ENCODE data around the gene DBET. TPM values are rescaled to one million over a fixed set of nuclear protein-coding genes. Genes with fewer than 3 reads are reported as not detected.
"Not testable (repeated sequence)": the region's sequence is repeated elsewhere in the genome, so short reads cannot be mapped to it uniquely, and the experiment has no call there.

Gene DBET
- total RNA-seq, 1 experiment from 2014 or later = not detected

DNA sequence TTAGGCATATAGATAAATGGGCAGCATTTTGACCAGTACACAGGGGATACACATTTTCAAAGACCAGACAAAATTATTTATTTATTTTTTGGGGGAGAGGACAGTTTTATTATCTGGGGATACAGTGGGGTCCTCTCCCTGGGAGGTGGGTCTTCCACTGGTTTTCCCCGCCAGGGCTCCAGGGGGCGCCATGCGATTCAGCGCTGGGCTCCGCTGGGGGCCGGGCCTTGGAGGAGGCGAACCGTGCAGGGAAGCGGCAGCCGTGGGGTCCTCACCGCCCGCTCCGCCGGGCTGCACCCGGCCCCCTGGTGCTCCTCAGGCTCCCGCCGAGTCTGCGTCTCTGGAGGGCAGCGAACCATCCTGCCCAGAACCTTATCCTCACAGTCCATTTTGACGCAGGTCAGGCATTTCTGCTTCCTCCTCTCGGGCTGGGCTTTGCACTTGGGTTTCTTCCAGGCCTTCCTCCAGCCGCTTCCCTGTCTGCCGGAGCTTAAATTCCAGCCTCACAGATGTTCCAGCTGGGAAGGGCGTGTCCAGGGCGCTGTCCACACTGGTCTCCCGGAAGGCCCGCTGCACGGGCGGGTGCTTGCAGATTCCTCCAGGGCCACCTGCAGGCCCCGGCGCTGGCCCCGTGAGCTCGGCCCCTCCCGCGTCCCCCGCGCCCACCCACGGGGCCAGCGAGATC, 26.5 kb upstream of the DBET start:
- TF ChIP-seq, protein P1, sequence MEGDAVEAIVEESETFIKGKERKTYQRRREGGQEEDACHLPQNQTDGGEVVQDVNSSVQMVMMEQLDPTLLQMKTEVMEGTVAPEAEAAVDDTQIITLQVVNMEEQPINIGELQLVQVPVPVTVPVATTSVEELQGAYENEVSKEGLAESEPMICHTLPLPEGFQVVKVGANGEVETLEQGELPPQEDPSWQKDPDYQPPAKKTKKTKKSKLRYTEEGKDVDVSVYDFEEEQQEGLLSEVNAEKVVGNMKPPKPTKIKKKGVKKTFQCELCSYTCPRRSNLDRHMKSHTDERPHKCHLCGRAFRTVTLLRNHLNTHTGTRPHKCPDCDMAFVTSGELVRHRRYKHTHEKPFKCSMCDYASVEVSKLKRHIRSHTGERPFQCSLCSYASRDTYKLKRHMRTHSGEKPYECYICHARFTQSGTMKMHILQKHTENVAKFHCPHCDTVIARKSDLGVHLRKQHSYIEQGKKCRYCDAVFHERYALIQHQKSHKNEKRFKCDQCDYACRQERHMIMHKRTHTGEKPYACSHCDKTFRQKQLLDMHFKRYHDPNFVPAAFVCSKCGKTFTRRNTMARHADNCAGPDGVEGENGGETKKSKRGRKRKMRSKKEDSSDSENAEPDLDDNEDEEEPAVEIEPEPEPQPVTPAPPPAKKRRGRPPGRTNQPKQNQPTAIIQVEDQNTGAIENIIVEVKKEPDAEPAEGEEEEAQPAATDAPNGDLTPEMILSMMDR (IDR thresholded peaks at IDR 0.05; ENCODE audit: unreplicated experiment) = peak; percentile 17
- H3K27ac Mint-ChIP-seq (ENCODE audit: low read depth, unreplicated experiment); CTCF ChIA-PET; H3K27me3 Mint-ChIP-seq (ENCODE audit: insufficient read depth, unreplicated experiment); BruUV-seq (replicated peaks); H3K9me3 Mint-ChIP-seq (ENCODE audit: unreplicated experiment); POLR2A ChIA-PET; DNase-seq (ENCODE audit: unreplicated experiment); intact Hi-C loops (cut with micrococcal nuclease); H3K4me1 Mint-ChIP-seq (ENCODE audit: insufficient read depth, unreplicated experiment); H3K36me3 Mint-ChIP-seq (ENCODE audit: insufficient read depth, unreplicated experiment): not testable (repeated sequence)
- peak overlapping the region; percentile 29 for H3K4me3 Mint-ChIP-seq (ENCODE audit: unreplicated experiment)

DNA sequence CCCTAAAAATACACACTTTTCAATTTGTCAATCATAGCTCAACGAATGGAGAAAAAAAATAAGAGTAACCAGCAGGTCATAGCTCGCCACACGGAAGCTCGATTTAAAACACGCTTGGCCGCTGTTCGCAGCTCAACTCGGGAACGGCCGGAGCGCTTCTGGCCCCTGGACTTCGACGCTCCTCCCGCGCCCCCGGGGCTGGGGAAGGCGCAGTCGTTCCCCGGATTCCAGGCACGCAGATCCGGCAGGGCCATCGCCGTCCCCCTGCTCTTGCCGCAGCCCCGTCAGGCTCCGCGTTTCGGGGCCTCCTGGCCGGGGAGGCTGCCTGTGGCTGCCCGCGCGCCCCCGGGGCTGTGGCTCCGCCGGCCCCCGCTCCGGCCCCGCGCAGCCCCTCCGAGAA, 23.4 kb upstream of the DBET start:
- H3K27ac Mint-ChIP-seq (ENCODE audit: low read depth, unreplicated experiment); DNase-seq (ENCODE audit: unreplicated experiment); H3K9me3 Mint-ChIP-seq (ENCODE audit: unreplicated experiment); H3K4me3 Mint-ChIP-seq (ENCODE audit: unreplicated experiment); intact Hi-C loops (cut with micrococcal nuclease); CTCF ChIA-PET; H3K27me3 Mint-ChIP-seq (ENCODE audit: insufficient read depth, unreplicated experiment); POLR2A ChIA-PET; H3K36me3 Mint-ChIP-seq (ENCODE audit: insufficient read depth, unreplicated experiment); BruUV-seq (replicated peaks); H3K4me1 Mint-ChIP-seq (ENCODE audit: insufficient read depth, unreplicated experiment): not testable (repeated sequence)

DNA sequence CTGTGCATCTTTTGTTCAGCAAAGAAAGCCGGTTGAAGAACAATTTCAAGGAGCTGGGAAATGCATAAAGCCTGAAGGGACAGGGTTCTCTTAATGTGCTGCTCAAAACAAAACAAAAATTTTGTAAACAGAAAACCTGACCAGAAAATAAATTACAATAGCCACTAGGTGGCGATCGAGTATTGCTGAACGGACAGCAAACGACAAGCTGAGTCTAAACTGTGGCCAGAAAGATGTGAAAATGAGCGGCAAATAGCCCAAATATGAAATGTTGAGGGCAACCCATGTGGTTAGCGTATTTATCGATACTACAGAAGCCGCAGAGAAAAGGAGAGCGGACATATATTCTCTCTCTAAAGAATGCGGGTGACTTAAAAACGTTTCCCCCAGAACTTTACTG, 16.7 kb upstream of the DBET start:
- H3K27me3 Mint-ChIP-seq (ENCODE audit: insufficient read depth, unreplicated experiment); H3K4me1 Mint-ChIP-seq (ENCODE audit: insufficient read depth, unreplicated experiment); BruUV-seq (replicated peaks); H3K36me3 Mint-ChIP-seq (ENCODE audit: insufficient read depth, unreplicated experiment); H3K9me3 Mint-ChIP-seq (ENCODE audit: unreplicated experiment); DNase-seq (ENCODE audit: unreplicated experiment); H3K4me3 Mint-ChIP-seq (ENCODE audit: unreplicated experiment); H3K27ac Mint-ChIP-seq (ENCODE audit: low read depth, unreplicated experiment); intact Hi-C loops (cut with micrococcal nuclease); POLR2A ChIA-PET; CTCF ChIA-PET: not testable (repeated sequence)

DNA sequence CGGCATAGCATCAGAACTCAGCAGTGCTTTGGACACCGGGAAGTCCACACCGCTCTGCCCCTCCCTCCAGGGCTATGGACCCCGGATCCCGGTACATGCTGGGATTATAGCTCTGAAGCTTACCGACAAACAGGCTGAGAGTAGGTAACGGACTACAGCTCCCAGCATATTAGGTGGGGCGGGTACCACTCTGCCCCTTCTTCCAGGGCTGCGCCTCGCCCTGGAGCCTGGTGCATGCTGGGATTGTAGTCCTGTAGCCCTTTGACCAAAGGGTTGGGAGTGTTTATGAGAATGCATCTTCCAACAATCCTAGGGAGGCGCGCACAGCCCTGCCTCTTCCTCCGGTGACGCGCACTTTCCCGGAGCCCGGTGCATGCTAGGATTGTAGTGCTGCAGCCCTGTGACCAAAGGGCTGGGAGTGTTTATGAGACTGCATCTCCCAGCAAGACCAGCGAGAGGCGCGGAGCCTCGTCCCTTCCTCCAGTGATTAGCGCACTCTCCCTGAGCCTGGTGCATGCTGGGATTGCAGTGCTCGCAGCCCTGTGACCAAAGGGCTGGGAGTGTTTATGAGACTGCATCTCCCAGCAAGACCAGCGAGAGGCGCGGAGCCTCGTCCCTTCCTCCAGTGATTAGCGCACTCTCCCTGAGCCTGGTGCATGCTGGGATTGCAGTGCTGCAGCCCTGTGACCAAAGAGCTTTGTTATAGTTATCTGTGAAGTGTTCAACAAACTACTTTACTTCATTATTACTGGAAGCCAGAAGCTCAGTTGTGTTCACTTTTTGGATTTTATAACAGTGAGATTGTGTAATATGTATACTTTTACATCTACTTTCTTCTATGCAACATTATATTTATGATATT, 14.7 kb upstream of the DBET start:
- H3K27me3 Mint-ChIP-seq (ENCODE audit: insufficient read depth, unreplicated experiment); H3K9me3 Mint-ChIP-seq (ENCODE audit: unreplicated experiment); POLR2A ChIA-PET; H3K4me1 Mint-ChIP-seq (ENCODE audit: insufficient read depth, unreplicated experiment); DNase-seq (ENCODE audit: unreplicated experiment); CTCF ChIA-PET; intact Hi-C loops (cut with micrococcal nuclease); H3K36me3 Mint-ChIP-seq (ENCODE audit: insufficient read depth, unreplicated experiment); H3K27ac Mint-ChIP-seq (ENCODE audit: low read depth, unreplicated experiment); H3K4me3 Mint-ChIP-seq (ENCODE audit: unreplicated experiment); BruUV-seq (replicated peaks): not testable (repeated sequence)

DNA sequence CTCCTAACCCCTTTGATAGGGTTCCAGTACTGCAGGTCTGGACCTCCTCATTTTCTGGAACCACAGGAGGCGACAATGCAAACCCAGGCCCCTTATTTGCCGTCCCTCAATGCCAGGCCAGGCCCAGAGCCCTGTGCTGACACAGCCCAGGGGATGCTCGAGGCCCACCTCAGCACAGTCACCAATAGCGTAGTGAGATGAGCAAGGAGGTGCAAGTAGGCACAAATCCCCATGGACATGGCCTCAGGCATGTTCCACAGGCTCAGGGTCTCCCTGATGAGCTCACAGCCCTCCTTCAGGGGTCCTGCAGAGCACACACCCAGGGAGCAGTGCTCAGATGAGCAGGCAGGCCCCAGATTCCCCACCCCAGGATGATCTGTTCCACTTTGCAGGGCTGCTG, 5.3 kb upstream of the DBET start:
- POLR2A ChIA-PET; H3K9me3 Mint-ChIP-seq (ENCODE audit: unreplicated experiment); H3K36me3 Mint-ChIP-seq (ENCODE audit: insufficient read depth, unreplicated experiment); H3K4me1 Mint-ChIP-seq (ENCODE audit: insufficient read depth, unreplicated experiment); intact Hi-C loops (cut with micrococcal nuclease); H3K27me3 Mint-ChIP-seq (ENCODE audit: insufficient read depth, unreplicated experiment); BruUV-seq (replicated peaks); H3K4me3 Mint-ChIP-seq (ENCODE audit: unreplicated experiment); DNase-seq (ENCODE audit: unreplicated experiment); CTCF ChIA-PET; H3K27ac Mint-ChIP-seq (ENCODE audit: low read depth, unreplicated experiment): not testable (repeated sequence)

DNA sequence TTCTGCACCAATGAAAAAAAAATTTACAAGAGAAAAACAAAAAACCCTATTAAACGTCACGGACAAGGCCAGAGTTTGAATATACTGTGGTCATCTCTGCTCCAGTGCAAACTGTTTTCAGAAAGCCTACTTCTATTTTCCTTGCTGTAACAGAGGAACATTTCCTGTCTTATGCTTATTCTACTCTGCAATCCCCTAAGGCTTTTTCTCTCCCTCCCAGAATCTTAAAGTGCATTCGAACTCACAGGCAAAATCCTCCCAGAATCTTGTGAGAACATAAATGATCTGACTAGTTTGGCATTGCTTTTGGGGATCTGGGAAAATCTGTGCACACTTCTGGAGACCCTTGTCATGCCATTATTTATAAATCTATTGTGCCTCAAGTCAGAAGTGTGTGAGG, 503 bp downstream of the DBET start:
- DNase-seq (ENCODE audit: unreplicated experiment); H3K36me3 Mint-ChIP-seq (ENCODE audit: insufficient read depth, unreplicated experiment); BruUV-seq (replicated peaks); H3K27me3 Mint-ChIP-seq (ENCODE audit: insufficient read depth, unreplicated experiment); CTCF ChIA-PET; H3K4me3 Mint-ChIP-seq (ENCODE audit: unreplicated experiment); intact Hi-C loops (cut with micrococcal nuclease); H3K9me3 Mint-ChIP-seq (ENCODE audit: unreplicated experiment); H3K27ac Mint-ChIP-seq (ENCODE audit: low read depth, unreplicated experiment); POLR2A ChIA-PET; H3K4me1 Mint-ChIP-seq (ENCODE audit: insufficient read depth, unreplicated experiment): not testable (repeated sequence)

DNA sequence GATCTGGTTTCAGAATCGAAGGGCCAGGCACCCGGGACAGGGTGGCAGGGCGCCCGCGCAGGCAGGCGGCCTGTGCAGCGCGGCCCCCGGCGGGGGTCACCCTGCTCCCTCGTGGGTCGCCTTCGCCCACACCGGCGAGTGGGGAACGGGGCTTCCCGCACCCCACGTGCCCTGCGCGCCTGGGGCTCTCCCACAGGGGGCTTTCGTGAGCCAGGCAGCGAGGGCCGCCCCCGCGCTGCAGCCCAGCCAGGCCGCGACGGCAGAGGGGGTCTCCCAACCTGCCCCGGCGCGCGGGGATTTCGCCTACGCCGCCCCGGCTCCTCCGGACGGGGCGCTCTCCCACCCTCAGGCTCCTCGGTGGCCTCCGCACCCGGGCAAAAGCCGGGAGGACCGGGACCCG, 4.0 kb downstream of the DBET start:
- BruUV-seq (replicated peaks) = not testable (repeated sequence)

DNA sequence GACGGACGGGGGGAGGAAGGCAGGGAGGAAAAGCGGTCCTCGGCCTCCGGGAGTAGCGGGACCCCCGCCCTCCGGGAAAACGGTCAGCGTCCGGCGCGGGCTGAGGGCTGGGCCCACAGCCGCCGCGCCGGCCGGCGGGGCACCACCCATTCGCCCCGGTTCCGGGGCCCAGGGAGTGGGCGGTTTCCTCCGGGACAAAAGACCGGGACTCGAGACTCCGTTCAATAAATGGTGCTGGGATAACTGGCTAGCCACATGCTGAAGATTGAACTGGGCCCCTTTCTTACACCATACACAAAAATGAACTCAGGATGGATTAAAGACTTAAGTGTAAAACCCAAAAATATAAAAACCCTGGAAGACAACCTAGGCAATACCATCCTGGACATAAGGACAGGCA, 28.8 kb downstream of the DBET start:
- BruUV-seq (replicated peaks); H3K27me3 Mint-ChIP-seq (ENCODE audit: insufficient read depth, unreplicated experiment); H3K36me3 Mint-ChIP-seq (ENCODE audit: insufficient read depth, unreplicated experiment); CTCF ChIA-PET; H3K27ac Mint-ChIP-seq (ENCODE audit: low read depth, unreplicated experiment); POLR2A ChIA-PET; H3K4me1 Mint-ChIP-seq (ENCODE audit: insufficient read depth, unreplicated experiment); intact Hi-C loops (cut with micrococcal nuclease); H3K4me3 Mint-ChIP-seq (ENCODE audit: unreplicated experiment); H3K9me3 Mint-ChIP-seq (ENCODE audit: unreplicated experiment); DNase-seq (ENCODE audit: unreplicated experiment): not testable (repeated sequence)

More for the DNA sequence above, 4.0 kb downstream of the DBET start:
- H3K27me3 Mint-ChIP-seq (ENCODE audit: insufficient read depth, unreplicated experiment); DNase-seq (ENCODE audit: unreplicated experiment); intact Hi-C loops (cut with micrococcal nuclease); H3K36me3 Mint-ChIP-seq (ENCODE audit: insufficient read depth, unreplicated experiment); H3K4me3 Mint-ChIP-seq (ENCODE audit: unreplicated experiment); H3K27ac Mint-ChIP-seq (ENCODE audit: low read depth, unreplicated experiment); CTCF ChIA-PET; H3K9me3 Mint-ChIP-seq (ENCODE audit: unreplicated experiment); H3K4me1 Mint-ChIP-seq (ENCODE audit: insufficient read depth, unreplicated experiment); POLR2A ChIA-PET: not testable (repeated sequence)

DNA sequence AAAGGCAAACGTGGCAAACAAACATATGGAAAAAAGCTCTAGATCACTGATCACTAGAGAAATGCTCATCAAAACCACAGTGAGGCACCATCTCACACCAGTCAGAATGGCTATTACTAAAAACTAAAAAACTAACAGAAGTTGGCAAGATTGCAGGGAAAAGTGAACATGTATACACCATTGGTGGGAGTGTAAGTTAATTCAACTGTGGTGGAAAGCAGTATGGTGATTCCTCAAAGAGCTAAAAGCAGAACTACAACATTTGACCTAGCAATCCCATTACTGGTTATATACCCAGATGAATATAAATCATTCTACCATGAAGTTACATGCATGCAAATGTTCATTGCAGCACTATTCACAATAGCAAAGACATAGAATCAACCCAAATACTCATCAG, 29.7 kb downstream of the DBET start:
- CTCF ChIA-PET; H3K27me3 Mint-ChIP-seq (ENCODE audit: insufficient read depth, unreplicated experiment); H3K9me3 Mint-ChIP-seq (ENCODE audit: unreplicated experiment); H3K36me3 Mint-ChIP-seq (ENCODE audit: insufficient read depth, unreplicated experiment); H3K4me3 Mint-ChIP-seq (ENCODE audit: unreplicated experiment); H3K4me1 Mint-ChIP-seq (ENCODE audit: insufficient read depth, unreplicated experiment); H3K27ac Mint-ChIP-seq (ENCODE audit: low read depth, unreplicated experiment); POLR2A ChIA-PET; BruUV-seq (replicated peaks); intact Hi-C loops (cut with micrococcal nuclease); DNase-seq (ENCODE audit: unreplicated experiment): not testable (repeated sequence)
